Activated T-cell treated with anti-CD3 and anti-CD28 coated beads for 24 hours (primary cell): Measurements from ENCODE around the gene SRPK1.
"Not testable (repeated sequence)": the region's sequence is repeated elsewhere in the genome, so short reads cannot be mapped to it uniquely, and the experiment has no call there.

Source experiments
- DNase-seq: peaks from one replicate; pipeline ENCODE4 v3.0.0-alpha.2; 2020; ENCODE audit warnings: low read depth

Gene SRPK1

DNA sequence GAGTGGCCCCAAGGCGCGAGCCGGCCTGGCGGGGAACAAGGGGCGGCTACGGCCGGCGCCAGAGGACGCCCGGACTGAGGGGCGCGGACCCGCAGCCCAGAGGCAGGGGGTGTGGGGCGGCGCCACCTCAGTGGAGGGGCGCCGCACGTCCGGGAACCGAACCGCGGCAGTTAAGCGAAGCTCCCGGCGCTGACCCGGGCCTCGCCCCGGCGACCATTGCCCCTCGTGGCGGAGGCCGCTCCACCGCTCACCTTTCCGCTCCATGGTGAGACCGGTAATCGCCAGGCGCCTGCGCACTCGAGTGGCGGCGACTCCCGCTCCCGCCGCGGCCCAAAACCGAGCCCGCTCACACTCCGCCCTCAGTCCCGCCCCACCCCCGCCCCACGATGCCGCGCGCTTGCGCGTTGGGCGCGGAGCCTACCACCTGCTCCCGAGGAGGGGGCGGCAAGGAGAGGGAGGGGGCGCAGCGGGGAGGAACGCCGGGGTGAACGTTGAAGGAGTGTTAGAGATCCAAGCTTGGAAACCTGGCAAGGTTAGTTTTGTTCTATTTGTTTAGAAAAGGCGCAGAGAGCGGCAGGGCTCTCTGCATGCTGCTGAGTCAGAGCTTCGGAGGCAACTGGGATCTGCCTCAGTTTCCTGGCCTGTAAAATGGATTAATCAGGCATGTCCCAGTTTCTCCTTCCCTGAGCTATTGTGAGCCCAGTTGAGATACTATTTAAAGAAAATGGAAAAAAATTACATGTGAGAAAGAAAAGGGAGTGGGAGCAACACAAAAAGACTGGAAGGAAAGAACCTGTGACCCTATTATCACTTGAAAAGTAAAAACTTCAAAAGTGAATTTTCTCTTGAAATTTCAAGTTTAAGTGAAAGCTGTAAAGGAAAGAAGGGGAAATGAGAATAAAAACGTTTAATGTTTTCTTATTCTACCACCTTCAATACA lies at the start of gene SRPK1:
TSS of gene SRPK1 (minus strand) at position 306 of the 940 bp plus-strand sequence. CDS start at position 264, 42 bp downstream.
- DNase-seq, result peak; percentile 87

DNA sequence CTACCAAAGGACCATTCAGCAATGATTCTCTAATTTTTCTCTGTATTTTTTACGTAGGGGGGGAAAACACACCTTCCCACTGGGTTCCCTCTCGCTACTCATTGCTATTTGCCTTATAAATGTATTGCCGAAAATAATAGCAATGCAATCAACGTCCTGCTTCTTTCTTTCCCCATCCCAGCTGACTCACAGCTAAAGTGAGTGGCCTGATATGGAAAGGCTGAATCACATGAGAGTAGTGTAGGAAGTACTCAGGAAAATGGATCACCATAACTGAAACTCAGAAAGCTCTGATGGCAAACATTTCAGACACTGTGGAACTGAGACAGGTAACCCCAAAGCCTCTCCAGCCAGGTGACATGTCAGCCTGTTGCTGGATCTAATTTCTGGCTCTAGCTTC lies 49.3 kb upstream of the SRPK1 start:
- DNase-seq, result no peak

GRCh38 chr6:35969646-35970045 lies 48.7 kb upstream of the SRPK1 start:
- no peak for DNase-seq

DNA sequence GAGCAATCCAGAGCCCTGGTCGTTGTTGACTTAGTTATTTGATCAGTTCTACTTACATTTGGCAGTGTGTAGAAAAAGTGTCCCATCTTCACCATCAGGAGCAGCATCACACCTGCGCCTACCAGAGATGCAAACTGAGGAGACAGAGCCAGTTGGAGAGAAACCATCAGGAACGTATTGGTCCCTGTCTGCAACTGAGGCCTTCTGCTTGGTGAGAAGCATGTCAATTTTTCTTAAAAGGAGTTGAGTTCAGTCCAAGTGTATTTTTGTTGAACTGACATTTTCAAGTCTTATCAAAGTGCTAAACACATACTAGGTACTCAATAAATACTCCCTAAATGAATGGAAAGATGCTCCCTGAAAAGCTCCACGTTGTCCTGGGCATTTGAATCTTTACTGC lies 47.9 kb upstream of the SRPK1 start:
- DNase-seq, result no peak

DNA sequence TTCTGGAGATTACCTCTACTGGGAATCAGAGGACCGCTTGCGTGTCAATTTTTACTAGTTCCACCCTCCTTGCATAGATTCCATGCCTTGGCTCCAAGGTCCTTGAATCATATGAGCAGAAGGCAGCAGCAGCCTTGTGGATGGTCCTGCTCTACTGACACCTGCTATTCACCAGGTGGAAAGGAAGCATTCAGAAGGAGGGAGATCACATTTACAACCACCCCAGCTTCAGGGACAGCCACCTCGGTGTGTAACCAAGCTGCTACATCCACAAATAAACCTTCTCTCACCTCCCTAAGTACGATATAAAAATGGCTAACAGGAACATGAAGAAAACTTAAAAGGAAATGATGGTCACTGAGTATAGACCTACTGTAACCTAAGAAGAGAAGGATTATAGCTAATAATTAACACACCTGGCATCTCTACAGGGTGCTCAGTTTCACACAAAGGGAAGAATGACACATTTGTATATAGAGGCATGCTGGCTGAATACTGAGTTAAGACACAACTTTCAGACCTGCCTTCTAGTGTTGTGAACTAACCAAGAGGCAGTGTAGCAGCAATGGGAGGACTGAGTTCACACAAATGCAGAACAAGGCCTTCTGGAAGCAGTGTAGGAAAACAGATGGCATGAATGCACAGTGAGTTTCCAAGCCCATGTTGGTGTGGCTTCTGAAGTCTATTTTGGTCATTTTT lies 46.3 kb upstream of the SRPK1 start:
- DNase-seq, result no peak

DNA sequence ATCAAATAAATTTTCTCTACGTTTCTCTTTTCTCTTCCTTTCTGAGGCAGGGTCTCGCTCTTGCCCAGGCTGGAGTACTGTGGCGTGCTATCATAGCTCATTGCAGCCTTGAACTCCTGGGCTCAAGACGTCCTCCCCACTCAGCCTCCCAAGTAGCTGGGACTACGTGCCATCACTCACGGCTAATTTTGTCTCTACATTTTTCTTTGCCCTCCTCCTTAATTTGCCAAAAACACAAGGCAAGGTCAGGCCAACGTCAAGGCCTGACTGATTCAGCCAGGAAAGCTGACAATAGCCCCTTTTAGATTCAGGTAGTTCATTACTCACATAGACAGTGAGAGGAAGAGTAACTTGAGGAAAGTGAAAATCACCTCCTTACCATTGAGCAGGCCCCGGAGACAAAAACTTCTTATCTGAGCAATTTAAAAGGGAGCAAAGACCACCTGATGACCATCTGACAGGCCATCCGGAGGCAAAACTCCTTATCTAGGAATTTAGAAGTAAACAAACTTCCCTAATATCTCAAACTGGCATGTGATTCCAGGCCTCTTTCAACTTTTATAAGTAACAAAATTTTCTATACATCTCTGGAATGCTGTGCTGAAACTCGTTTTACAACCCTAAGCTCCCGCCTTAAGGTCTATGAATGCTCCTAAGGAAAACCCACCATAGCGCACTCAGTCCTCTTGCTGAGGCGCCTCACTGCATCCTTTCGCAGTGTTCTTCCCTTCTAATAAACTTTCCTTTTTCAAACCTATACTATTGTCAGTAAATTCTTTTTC lies 42.1 kb upstream of the SRPK1 start:
- no peak for DNase-seq

- DNase-seq, result no peak
These were observed 39.3 kb upstream of the SRPK1 start for GRCh38 chr6:35960187-35960586.

DNA sequence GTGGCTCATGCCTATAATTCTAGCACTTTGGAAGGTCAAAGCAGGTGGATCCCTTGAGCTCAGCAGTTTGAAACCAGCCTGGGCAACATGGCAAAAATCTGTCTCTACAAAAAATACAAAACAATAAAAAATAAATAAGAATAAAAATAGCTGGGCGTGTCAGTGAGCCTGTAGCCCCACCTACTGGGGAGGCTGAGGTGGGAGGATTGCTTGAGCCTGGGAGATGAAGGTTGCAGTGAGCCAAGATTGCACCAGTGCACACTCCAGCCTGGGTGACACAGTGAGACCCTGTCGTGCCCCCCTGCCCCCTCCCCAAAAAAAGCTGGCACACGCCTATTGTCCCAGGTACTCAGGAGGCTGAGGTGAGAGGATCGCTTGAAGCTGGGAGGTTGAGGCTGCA lies 35.1 kb upstream of the SRPK1 start:
- DNase-seq, result no peak

DNA sequence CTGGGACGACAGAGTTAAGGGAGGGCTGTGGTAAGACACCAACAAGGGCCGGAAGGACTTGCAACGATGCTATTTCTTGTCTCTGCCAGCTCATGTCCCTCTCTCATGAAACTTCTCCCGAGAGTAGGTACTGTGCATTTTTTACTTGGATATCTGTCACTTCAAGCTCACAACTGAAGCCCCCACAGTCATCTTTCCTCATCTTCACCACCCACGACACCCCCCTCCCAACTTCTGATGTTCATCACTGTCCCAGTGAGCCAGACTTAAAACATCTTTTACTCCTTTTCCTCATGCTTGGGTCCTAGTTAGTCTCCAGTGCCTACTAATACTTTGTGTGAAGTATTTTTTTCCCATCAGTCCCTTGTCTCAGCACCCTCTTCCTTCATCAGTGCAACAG lies 34.6 kb upstream of the SRPK1 start:
- DNase-seq, result no peak

GRCh38 chr6:35955071-35955470 lies 34.2 kb upstream of the SRPK1 start:
- no peak for DNase-seq

GRCh38 chr6:35954333-35954732 lies 33.4 kb upstream of the SRPK1 start:
- DNase-seq, result no peak

DNA sequence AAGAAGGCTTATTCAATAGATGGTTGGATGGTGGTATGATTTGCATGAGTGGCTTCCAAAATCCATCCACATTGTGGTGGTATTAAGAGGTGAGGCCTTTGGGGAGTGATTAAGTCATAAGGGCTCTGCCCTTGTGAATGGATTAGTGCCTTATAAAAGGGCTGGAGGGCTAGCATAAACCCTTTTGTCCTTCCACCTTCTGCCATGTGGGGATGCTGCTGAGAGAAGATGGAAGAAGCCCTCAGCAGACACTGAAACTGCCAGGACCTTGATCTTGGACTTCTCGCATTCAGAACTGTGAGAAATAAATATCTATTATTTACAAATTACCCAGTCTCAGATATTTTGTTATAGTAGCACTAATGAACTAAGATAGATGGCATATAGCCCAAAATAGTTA lies 27.8 kb upstream of the SRPK1 start:
- DNase-seq, result no peak

DNA sequence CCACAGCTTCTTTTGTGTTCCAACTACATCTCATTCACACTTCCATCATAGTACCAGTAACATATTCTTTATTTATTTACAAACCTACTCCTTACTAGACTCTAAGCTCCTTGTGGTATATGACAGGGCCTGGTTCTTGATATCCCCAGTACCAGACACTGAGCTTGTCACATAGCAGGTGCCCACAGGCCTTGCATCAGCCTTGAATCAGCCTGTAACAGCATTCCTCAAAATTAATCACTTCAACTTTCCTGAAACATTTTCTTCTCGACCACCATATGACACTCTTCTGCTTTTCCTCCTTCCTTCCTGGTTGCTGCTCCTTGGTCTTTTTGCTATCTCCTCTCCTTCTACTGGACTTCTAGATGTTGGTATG lies 24.7 kb upstream of the SRPK1 start:
- DNase-seq, result no peak

- DNase-seq, result no peak
These were observed 22.5 kb upstream of the SRPK1 start for GRCh38 chr6:35943390-35943789.

DNA sequence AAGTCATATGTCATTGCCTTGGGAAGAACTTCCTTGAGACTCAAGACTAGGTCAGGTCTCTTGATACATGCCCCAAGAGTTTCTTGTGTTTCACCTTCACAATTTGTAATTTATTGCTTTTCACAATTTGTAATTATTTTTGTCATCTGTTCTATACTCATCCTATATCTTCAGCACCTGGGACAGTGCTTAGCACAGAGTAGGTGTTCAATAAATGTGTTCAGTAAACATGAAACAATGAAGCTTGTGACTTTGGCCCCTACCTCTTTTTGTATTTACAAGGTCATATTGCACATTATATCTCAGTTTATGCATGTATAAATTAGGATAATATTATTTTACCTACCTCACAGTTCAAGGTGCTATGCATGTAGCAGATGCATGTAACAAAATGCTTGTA lies 21.5 kb upstream of the SRPK1 start:
- no peak for DNase-seq

- DNase-seq, result not testable (repeated sequence)
These were observed 20.3 kb upstream of the SRPK1 start for GRCh38 chr6:35941170-35941569.

GRCh38 chr6:35940014-35940413 lies 19.1 kb upstream of the SRPK1 start:
- DNase-seq, result not testable (repeated sequence)

- not testable (repeated sequence) for DNase-seq
These were observed 18.4 kb upstream of the SRPK1 start for GRCh38 chr6:35939259-35939658.

GRCh38 chr6:35936681-35937359 lies 15.9 kb upstream of the SRPK1 start:
- DNase-seq, result no peak

- no peak for DNase-seq
These were observed 14.6 kb upstream of the SRPK1 start for GRCh38 chr6:35935469-35935868.

DNA sequence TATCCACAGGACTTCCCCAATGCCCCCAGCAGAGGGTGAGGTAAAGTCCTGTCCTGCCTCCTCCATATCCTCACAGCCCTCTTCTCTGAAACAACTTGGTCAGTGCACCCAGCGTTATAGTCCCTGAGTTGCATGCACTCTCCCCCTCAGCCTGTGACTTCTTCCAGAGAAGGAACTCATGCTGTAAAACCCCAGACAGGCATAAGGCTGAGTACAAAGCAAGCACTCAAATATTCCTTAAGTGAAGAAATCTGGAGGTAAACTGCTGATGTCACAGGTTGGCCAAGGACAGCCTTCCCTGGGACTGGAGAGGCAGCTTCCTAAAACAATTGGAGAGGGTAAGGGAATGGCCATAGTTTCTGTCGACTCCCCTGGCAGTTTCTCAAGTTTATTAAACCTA lies 12.9 kb upstream of the SRPK1 start:
- no peak for DNase-seq

- DNase-seq, result not testable (repeated sequence)
These were observed 11.0 kb upstream of the SRPK1 start for GRCh38 chr6:35931873-35932272.
